H9 (cell line): ENCODE results near the gene TTLL9. TPM values are rescaled to one million over a fixed set of nuclear protein-coding genes. Genes with fewer than 3 reads are reported as not detected.

Experiments
- DNase-seq: peaks from one replicate; pipeline ENCODE4 v3.0.0-alpha.2; 2017
- H2AFZ ChIP-seq: one replicate; pipeline ENCODE4 v1.6.1; 2013; ENCODE audit warnings: mild to moderate bottlenecking, low read length, control low read depth, moderate library complexity
- H2AK5ac ChIP-seq: 2 replicates; pipeline ENCODE4 v1.6.1; 2013; ENCODE audit warnings: low read length, control low read depth, mixed read lengths; ENCODE audit not compliant: insufficient read length
- H2BK120ac ChIP-seq: one replicate; pipeline ENCODE4 v1.6.1; 2013; ENCODE audit warnings: low read depth, mild to moderate bottlenecking, low read length, control low read depth, inconsistent platforms; ENCODE audit not compliant: poor library complexity, severe bottlenecking
- H2BK12ac ChIP-seq: 2 replicates; pipeline ENCODE4 v1.6.1; 2013; ENCODE audit warnings: low read length, control low read depth, mixed read lengths, low read depth; ENCODE audit not compliant: insufficient read length
- H2BK15ac ChIP-seq: 2 replicates; pipeline ENCODE4 v1.6.1; 2013; ENCODE audit warnings: low read depth, low read length, control low read depth
- H2BK20ac ChIP-seq: one replicate; pipeline ENCODE4 v1.6.1; 2013; ENCODE audit warnings: low read depth, mild to moderate bottlenecking, low read length, control low read depth, inconsistent platforms; ENCODE audit not compliant: poor library complexity, severe bottlenecking
- H2BK5ac ChIP-seq: 2 replicates; pipeline ENCODE4 v1.6.1; 2013; ENCODE audit warnings: low read length, control low read depth, mixed read lengths; ENCODE audit not compliant: insufficient read length
- H3K14ac ChIP-seq: 2 replicates; pipeline ENCODE4 v1.6.1; 2013; ENCODE audit warnings: low read length, control low read depth; ENCODE audit not compliant: insufficient read depth
- H3K18ac ChIP-seq: 2 replicates; pipeline ENCODE4 v1.6.1; 2013; ENCODE audit warnings: low read depth, mild to moderate bottlenecking, mixed read lengths, low read length, control low read depth; ENCODE audit not compliant: insufficient read length
- H3K23ac ChIP-seq: 2 replicates; pipeline ENCODE4 v1.6.1; 2013; ENCODE audit warnings: low read length, control low read depth, mixed read lengths, low read depth; ENCODE audit not compliant: insufficient read length
- H3K23me2 ChIP-seq: 2 replicates; pipeline ENCODE4 v1.6.1; 2013; ENCODE audit warnings: low read depth, mild to moderate bottlenecking, mixed read lengths, low read length, control low read depth; ENCODE audit not compliant: insufficient read length, poor library complexity, severe bottlenecking
- H3K27ac ChIP-seq: 2 replicates; pipeline ENCODE4 v1.5.1; 2013; ENCODE audit warnings: low read length, control low read depth, mixed read lengths, low read depth; ENCODE audit not compliant: insufficient read length
- H3K27me3 ChIP-seq: 2 replicates; pipeline ENCODE4 v1.6.1; 2013; ENCODE audit warnings: low read length, control low read depth, inconsistent platforms; ENCODE audit not compliant: insufficient read depth
- H3K4ac ChIP-seq: 2 replicates; pipeline ENCODE4 v1.6.1; 2013; ENCODE audit warnings: low read depth, mild to moderate bottlenecking, control low read depth, inconsistent platforms, low read length, moderate library complexity
- H3K4me1 ChIP-seq: 2 replicates; pipeline ENCODE4 v1.6.1; 2013; ENCODE audit warnings: low read length, control low read depth, inconsistent platforms; ENCODE audit not compliant: insufficient read depth
- H3K4me2 ChIP-seq: 2 replicates; pipeline ENCODE4 v1.6.1; 2013; ENCODE audit warnings: low read length, control low read depth, mixed read lengths; ENCODE audit not compliant: insufficient read length, insufficient read depth
- H3K56ac ChIP-seq: 2 replicates; pipeline ENCODE4 v1.6.1; 2013; ENCODE audit warnings: low read depth, mild to moderate bottlenecking, mixed read lengths, low read length, control low read depth; ENCODE audit not compliant: insufficient read length
- H3K79me1 ChIP-seq: 2 replicates; pipeline ENCODE4 v1.6.1; 2013; ENCODE audit warnings: low read depth, mild to moderate bottlenecking, moderate library complexity, low read length, control low read depth, inconsistent platforms; ENCODE audit not compliant: insufficient read depth, poor library complexity, severe bottlenecking
- H3K79me2 ChIP-seq: 2 replicates; pipeline ENCODE4 v1.6.1; 2013; ENCODE audit warnings: low read length, control low read depth, inconsistent platforms; ENCODE audit not compliant: insufficient read depth
- H3K9ac ChIP-seq: 2 replicates; pipeline ENCODE4 v1.6.1; 2013; ENCODE audit warnings: low read length, control low read depth, mixed read lengths; ENCODE audit not compliant: insufficient read length; ENCODE audit errors: extremely low read depth
- H3K9me3 ChIP-seq: one replicate; pipeline ENCODE4 v1.6.1; 2013; ENCODE audit warnings: low read depth, low read length, inconsistent platforms; ENCODE audit not compliant: control insufficient read depth
- H3T11ph ChIP-seq: one replicate; pipeline ENCODE4 v1.6.1; 2013; ENCODE audit warnings: mild to moderate bottlenecking, low read length, control low read depth, inconsistent platforms
- H4K20me1 ChIP-seq: one replicate; pipeline ENCODE4 v1.6.1; 2013; ENCODE audit not compliant: control insufficient read depth, insufficient read length, insufficient read depth
- H4K5ac ChIP-seq: 2 replicates; pipeline ENCODE4 v1.6.1; 2013; ENCODE audit warnings: low read depth, mild to moderate bottlenecking, mixed read lengths, low read length, control low read depth; ENCODE audit not compliant: insufficient read length
- H4K8ac ChIP-seq: replicated peaks from 2 replicates; pipeline ENCODE4 v1.6.1; 2013; ENCODE audit warnings: low read length, control low read depth, mixed read lengths, low read depth; ENCODE audit not compliant: insufficient read length
- H4K91ac ChIP-seq: 2 replicates; pipeline ENCODE4 v1.6.1; 2013; ENCODE audit warnings: low read depth, mild to moderate bottlenecking, moderate library complexity, mixed read lengths, low read length, control low read depth; ENCODE audit not compliant: insufficient read length
- H3K27ac Mint-ChIP-seq, 3 experiments: 2 replicates in 2 of 3; 3 replicates in 1 of 3; pipeline ENCODE4 v1.8.0; 2020 to 2021; ENCODE audit warnings: mixed read lengths in 3 of 3, mild to moderate bottlenecking in 1 of 3, moderate library complexity in 1 of 3
- H3K27me3 Mint-ChIP-seq: 2 replicates; pipeline ENCODE4 v1.8.0; 2021; ENCODE audit warnings: low read depth, mild to moderate bottlenecking, moderate library complexity, mixed read lengths
- H3K36me3 Mint-ChIP-seq, 3 experiments: 2 replicates in 2 of 3; 3 replicates in 1 of 3; pipeline ENCODE4 v1.8.0; 2020 to 2021; ENCODE audit warnings: low read depth in 3 of 3, mixed read lengths in 3 of 3; ENCODE audit not compliant: insufficient read depth in 1 of 3
- H3K4me1 Mint-ChIP-seq, 2 experiments: 2 replicates each; pipeline ENCODE4 v1.8.0; 2020; ENCODE audit warnings: mixed read lengths in 2 of 2
- H3K4me3 Mint-ChIP-seq, 2 experiments: 2 replicates in 1 of 2; 3 replicates in 1 of 2; pipeline ENCODE4 v1.8.0; 2020 to 2021; ENCODE audit warnings: mild to moderate bottlenecking in 2 of 2, mixed read lengths in 2 of 2, moderate library complexity in 1 of 2
- H3K9me3 Mint-ChIP-seq, 2 experiments: 2 replicates in 1 of 2; 3 replicates in 1 of 2; pipeline ENCODE4 v1.8.0; 2020; ENCODE audit warnings: mild to moderate bottlenecking in 2 of 2, mixed read lengths in 2 of 2, moderate library complexity in 1 of 2
- CTCF ChIP-seq: fragments of 200-600 bp; sonication (generic); conservative IDR thresholded peaks from 3 replicates; pipeline ENCODE4 v1.8.0; 2021; ENCODE audit warnings: antibody characterized with exemption, mild to moderate bottlenecking
- WGBS: extraction: QIAGEN DNeasy Blood & Tissue Kit; methylation state at CpG from one replicate; pipeline ENCODE4 v1.1.7; 2013; ENCODE audit warnings: missing lambda C conversion rate, low lambda C conversion rate, mixed read lengths; ENCODE audit not compliant: insufficient read length; ENCODE audit errors: extremely low coverage; 5-methylcytosine and 5-hydroxymethylcytosine counted together
- total RNA-seq: library from RNA; stranded (reverse); gene quantifications from 2 replicates; pipeline ENCODE4 v1.2.1, GENCODE V29; 2021

Gene TTLL9
- total RNA-seq, 1 experiment from 2014 or later: 0.20 TPM

- Histone ChIP-seq H2AFZ (no peak overlapping the region), H3K23me2 (no peaks in the 10 kb centered on the region), H2BK20ac (no peak overlapping the region), H3K27me3 (no peaks in the 10 kb centered on the region), H4K20me1 (no peaks in the 10 kb centered on the region), H3K18ac (no peak overlapping the region), H2BK120ac (no peak overlapping the region), H3K27ac (no peak overlapping the region), H3K4me1 (no peaks in the 10 kb centered on the region; the same call in 1 of the 2 replicates), H2BK15ac (no peak overlapping the region), H4K5ac (no peak overlapping the region), H3K79me1 (no peaks in the 10 kb centered on the region), H2BK12ac (no peak overlapping the region), H3K4ac (no peak overlapping the region), H3K14ac (no peak overlapping the region), H3K23ac (no peak overlapping the region), H4K91ac (no peak overlapping the region), H3K79me2 (no peaks in the 10 kb centered on the region), H2BK5ac (no peak overlapping the region), H3T11ph (no peak overlapping the region), H3K4me2 (no peak overlapping the region), H4K8ac (no peak overlapping the region), H3K56ac (no peak overlapping the region), H2AK5ac (no peak overlapping the region), H3K9ac (no peak overlapping the region), H3K9me3 (no peaks in the 10 kb centered on the region)
- Mint-ChIP-seq H3K27me3 (0 out of 2 replicates have a peak, but pooled peaks cover 3% of the 10 kb centered on the region), H3K9me3 (no peaks in the 10 kb centered on the region; a peak in 1 of 5 replicates), H3K4me1 (peaks cover 76 to 82% of the 10 kb centered on the region in 2 experiments), H3K36me3 (no peaks in the 10 kb centered on the region; a peak in 1 of 7 replicates), H3K4me3 (no peak overlapping the region; a peak in 1 of 5 replicates), H3K27ac (peak overlapping the region; percentile 74 to 97 (median 94); a peak in 4 of 7 replicates)
- no peak for DNase-seq
- no peak for TF ChIP-seq CTCF
- no CpG with 5 or more reads among the region's 4 CpGs for WGBS
Measured at GRCh38 chr20:31910071-31910803, 39.8 kb downstream of the TTLL9 start.
